ENCODE measurements around the gene OCRL.

The OCRL gene

DNA sequence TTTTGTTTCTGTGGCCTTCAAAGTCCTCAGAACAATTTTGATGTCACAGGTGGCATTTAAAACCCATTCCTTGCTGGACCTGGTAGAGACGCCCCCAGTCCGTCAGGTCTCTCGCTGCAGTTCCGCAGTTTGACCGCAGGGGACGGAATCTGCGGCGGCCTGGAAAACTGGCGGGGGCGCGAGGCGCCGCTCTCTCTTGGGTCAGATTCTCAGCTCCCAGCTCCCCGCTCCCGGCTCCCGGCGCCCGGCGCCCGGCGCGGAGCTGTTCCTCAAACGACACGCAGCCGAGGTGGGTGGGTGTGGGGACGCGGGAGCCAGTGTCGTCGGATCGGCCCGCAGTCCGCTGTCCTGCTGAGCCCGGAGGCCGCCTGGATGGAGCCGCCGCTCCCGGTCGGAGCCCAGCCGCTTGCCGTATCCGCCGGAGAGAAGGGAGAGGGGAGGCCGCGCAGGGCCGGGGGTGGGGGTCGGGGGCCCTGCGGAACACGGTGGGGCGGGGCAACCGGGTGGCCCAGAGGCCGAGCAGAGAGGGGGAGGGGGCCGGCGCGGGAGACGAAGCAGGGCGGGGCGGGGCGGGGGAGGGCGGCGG, at the start of gene OCRL:
Gene OCRL (plus strand): TSS at position 192 of the 586 bp plus-strand sequence. CDS start 181 bp downstream, at position 373.
- H3K36me3 ChIP-seq (ENCODE audit: insufficient read depth, low read length), result no peaks in the 10 kb centered on the region

DNA sequence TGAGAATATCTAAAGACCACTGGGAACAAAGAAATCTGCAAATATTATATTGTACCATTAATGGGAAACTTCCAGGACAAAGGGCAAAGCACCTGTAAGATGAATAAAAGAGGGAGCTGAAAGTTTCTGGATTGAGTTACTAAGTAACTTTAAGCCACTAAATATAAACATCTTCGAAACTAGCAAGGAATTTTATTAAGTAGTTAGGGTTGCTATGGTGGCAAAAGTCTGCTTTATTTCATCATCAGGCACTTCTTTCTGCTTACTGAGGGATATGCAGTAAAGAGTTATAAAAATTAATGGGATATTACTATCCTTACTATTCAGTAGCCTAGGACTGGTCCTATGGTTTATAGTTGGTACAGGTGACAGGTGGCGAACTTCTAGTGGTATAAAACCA, 49.7 kb upstream of the OCRL start:
- Histone ChIP-seq H3K4me3 (ENCODE audit: low read depth in 1 of 2, low read length in 2 of 2) (no peak overlapping the region), H3K27me3 (ENCODE audit: control insufficient read depth in 1 of 2, insufficient read depth in 2 of 2, low read length in 2 of 2) (no peaks in the 10 kb centered on the region), H3K27ac (ENCODE audit: low read depth, low read length) (no peak overlapping the region), H3K36me3 (ENCODE audit: insufficient read depth, low read length) (peaks cover 3% of the 10 kb centered on the region), H3K9ac (ENCODE audit: low read length) (no peak overlapping the region), H3K4me1 (ENCODE audit: insufficient read depth, low read length) (no peaks in the 10 kb centered on the region), H3K9me3 (ENCODE audit: low read length) (no peaks in the 10 kb centered on the region)

More for the DNA sequence above, at the start of gene OCRL:
- Histone ChIP-seq H3K9ac (ENCODE audit: low read length) (no peak within 1 kb of the TSS), H3K27ac (ENCODE audit: low read depth, low read length) (peak within 1 kb of the TSS; percentile 70), H3K4me1 (ENCODE audit: insufficient read depth, low read length) (no peaks in the 10 kb centered on the region), H3K9me3 (ENCODE audit: low read length) (no peaks in the 10 kb centered on the region), H3K27me3 (ENCODE audit: control insufficient read depth in 1 of 2, insufficient read depth in 2 of 2, low read length in 2 of 2) (no peaks in the 10 kb centered on the region), H3K4me3 (ENCODE audit: low read depth in 1 of 2, low read length in 2 of 2) (peak within 1 kb of the TSS; percentile 41 to 64)

GRCh38 chrX:129493643-129494042, 46.4 kb upstream of the OCRL start:
- Histone ChIP-seq H3K9ac (ENCODE audit: low read length) (no peak overlapping the region), H3K4me3 (ENCODE audit: low read depth in 1 of 2, low read length in 2 of 2) (no peak overlapping the region), H3K27ac (ENCODE audit: low read depth, low read length) (no peak overlapping the region), H3K4me1 (ENCODE audit: insufficient read depth, low read length) (no peaks in the 10 kb centered on the region), H3K27me3 (ENCODE audit: control insufficient read depth in 1 of 2, insufficient read depth in 2 of 2, low read length in 2 of 2) (peaks cover 0 to 7% of the 10 kb centered on the region in 2 donors), H3K36me3 (ENCODE audit: insufficient read depth, low read length) (peaks cover 13% of the 10 kb centered on the region), H3K9me3 (ENCODE audit: low read length) (no peaks in the 10 kb centered on the region)

DNA sequence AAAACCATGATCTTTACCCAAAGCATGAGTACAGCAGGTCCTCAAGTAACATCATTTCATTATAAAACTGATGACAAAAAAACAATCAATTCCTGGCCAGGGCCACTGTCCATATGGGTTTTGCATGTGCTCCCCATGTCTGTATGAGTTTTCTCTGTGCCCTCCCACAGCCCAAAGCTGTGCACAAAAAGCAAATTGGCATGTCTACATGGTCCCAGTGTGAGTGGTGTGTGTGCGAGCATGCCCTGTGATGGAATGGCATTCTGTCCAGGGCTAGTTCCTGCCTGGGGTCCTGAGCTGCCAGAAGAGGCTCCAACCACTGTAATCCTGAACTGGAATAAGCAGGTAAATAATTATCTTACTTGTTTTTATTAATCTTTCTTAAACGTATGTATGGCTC, 45.2 kb upstream of the OCRL start:
- peaks cover 13% of the 10 kb centered on the region for H3K36me3 ChIP-seq (ENCODE audit: insufficient read depth, low read length)
- no peak overlapping the region for H3K9ac ChIP-seq (ENCODE audit: low read length)

DNA sequence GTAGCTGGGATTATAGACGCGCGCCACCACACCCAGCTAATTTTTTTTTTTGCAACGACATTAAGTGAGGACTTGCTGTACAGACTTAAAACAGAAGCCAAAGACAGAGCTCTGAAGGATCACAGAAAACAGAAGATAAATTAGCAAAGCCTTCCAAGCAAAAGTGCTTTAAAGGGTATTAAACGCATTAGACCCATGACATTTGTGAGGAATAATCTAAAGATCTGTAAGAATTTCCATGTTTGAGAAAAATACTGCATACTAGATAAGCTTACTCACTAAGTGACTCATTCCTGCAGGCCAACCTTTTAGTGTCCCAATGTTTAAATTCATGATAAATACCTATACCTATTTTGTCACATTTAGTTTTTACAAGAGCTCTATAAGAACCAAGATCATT, 44.2 kb upstream of the OCRL start:
- Histone ChIP-seq H3K9ac (ENCODE audit: low read length) (no peak overlapping the region), H3K4me1 (ENCODE audit: insufficient read depth, low read length) (no peaks in the 10 kb centered on the region), H3K9me3 (ENCODE audit: low read length) (no peaks in the 10 kb centered on the region), H3K27me3 (ENCODE audit: control insufficient read depth in 1 of 2, insufficient read depth in 2 of 2, low read length in 2 of 2) (peaks cover 0 to 7% of the 10 kb centered on the region in 2 donors), H3K27ac (ENCODE audit: low read depth, low read length) (no peak overlapping the region), H3K4me3 (ENCODE audit: low read depth in 1 of 2, low read length in 2 of 2) (no peak overlapping the region), H3K36me3 (ENCODE audit: insufficient read depth, low read length) (peaks cover 13% of the 10 kb centered on the region)

More for the DNA sequence above, 45.2 kb upstream of the OCRL start:
- no peaks in the 10 kb centered on the region for H3K4me1 ChIP-seq (ENCODE audit: insufficient read depth, low read length)
- no peak overlapping the region for H3K27ac ChIP-seq (ENCODE audit: low read depth, low read length)
- H3K27me3 ChIP-seq (ENCODE audit: control insufficient read depth in 1 of 2, insufficient read depth in 2 of 2, low read length in 2 of 2), result peaks cover 0 to 7% of the 10 kb centered on the region in 2 donors
- H3K4me3 ChIP-seq (ENCODE audit: low read depth in 1 of 2, low read length in 2 of 2), result no peak overlapping the region
- H3K9me3 ChIP-seq (ENCODE audit: low read length), result no peaks in the 10 kb centered on the region

GRCh38 chrX:129496625-129497024, 43.4 kb upstream of the OCRL start:
- Histone ChIP-seq H3K9ac (ENCODE audit: low read length) (no peak overlapping the region), H3K27ac (ENCODE audit: low read depth, low read length) (no peak overlapping the region), H3K27me3 (ENCODE audit: control insufficient read depth in 1 of 2, insufficient read depth in 2 of 2, low read length in 2 of 2) (peaks cover 0 to 7% of the 10 kb centered on the region in 2 donors), H3K4me3 (ENCODE audit: low read depth in 1 of 2, low read length in 2 of 2) (no peak overlapping the region), H3K36me3 (ENCODE audit: insufficient read depth, low read length) (peaks cover 13% of the 10 kb centered on the region), H3K4me1 (ENCODE audit: insufficient read depth, low read length) (no peaks in the 10 kb centered on the region), H3K9me3 (ENCODE audit: low read length) (no peaks in the 10 kb centered on the region)

DNA sequence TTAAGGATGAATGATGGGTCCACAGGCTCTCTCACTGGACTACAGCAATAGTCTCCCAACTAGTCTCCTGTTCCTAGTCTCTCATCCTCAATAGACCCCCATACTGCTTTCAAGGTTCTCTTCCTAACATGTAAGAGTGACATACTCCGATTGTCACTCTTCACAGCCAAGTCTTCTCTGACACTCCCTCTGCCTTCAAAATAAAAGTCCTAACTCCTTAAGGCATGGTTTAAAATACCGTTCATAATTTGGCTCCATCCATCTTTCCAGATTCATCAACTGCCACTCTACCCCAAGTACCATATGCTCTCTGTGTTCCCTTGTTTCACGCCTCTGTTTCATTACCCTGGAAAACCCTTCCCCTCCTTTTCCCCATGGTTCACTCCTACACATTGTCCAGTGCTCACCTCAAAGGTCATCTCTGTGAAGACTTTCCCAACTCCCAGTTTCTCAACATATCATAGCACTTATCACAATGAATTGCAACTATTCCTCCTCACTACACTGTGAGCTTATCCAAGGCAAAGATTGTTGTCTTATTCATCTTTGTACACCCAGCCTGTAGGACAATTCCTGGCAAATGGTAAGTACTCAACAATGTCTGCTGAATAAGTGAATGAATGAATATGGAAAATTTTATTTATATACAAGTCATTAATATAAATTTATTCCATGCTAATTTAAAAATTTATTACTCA, 42.8 kb upstream of the OCRL start:
- no peaks in the 10 kb centered on the region for H3K4me1 ChIP-seq (ENCODE audit: insufficient read depth, low read length)
- H3K27me3 ChIP-seq (ENCODE audit: control insufficient read depth in 1 of 2, insufficient read depth in 2 of 2, low read length in 2 of 2), result peaks cover 0 to 7% of the 10 kb centered on the region in 2 donors
- H3K9me3 ChIP-seq (ENCODE audit: low read length), result no peaks in the 10 kb centered on the region
- peaks cover 19% of the 10 kb centered on the region for H3K36me3 ChIP-seq (ENCODE audit: insufficient read depth, low read length)
- H3K4me3 ChIP-seq (ENCODE audit: low read depth in 1 of 2, low read length in 2 of 2), result no peak overlapping the region
- no peak overlapping the region for H3K27ac ChIP-seq (ENCODE audit: low read depth, low read length)
- H3K9ac ChIP-seq (ENCODE audit: low read length), result no peak overlapping the region

DNA sequence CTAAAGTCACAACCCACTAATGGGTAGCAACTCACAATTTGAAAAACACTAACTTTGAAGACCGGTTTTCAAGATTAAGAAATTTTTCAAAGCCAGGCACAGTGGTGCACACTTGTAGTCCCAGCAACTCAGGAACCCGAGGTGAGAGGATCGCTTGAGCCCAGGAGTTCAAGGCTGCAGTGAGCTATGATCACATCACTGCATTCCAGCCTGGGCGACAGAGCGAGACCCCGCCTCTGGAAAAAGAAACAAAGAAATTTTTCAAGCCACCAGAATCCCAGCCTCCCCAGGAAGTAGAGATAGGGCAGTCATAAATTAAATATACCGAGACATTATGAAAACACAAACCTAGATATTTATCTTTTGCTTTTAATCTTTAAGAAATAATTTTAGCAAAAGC, 29.7 kb upstream of the OCRL start:
- Histone ChIP-seq H3K27me3 (ENCODE audit: control insufficient read depth in 1 of 2, insufficient read depth in 2 of 2, low read length in 2 of 2) (peaks cover 0 to 4% of the 10 kb centered on the region in 2 donors), H3K4me1 (ENCODE audit: insufficient read depth, low read length) (no peaks in the 10 kb centered on the region), H3K36me3 (ENCODE audit: insufficient read depth, low read length) (peaks cover 3% of the 10 kb centered on the region)

GRCh38 chrX:129511689-129512088, 28.4 kb upstream of the OCRL start:
- Histone ChIP-seq H3K27ac (ENCODE audit: low read depth, low read length) (no peak overlapping the region), H3K4me3 (ENCODE audit: low read depth in 1 of 2, low read length in 2 of 2) (no peak overlapping the region), H3K9me3 (ENCODE audit: low read length) (no peaks in the 10 kb centered on the region), H3K27me3 (ENCODE audit: control insufficient read depth in 1 of 2, insufficient read depth in 2 of 2, low read length in 2 of 2) (peaks cover 0 to 4% of the 10 kb centered on the region in 2 donors), H3K36me3 (ENCODE audit: insufficient read depth, low read length) (peaks cover 3% of the 10 kb centered on the region), H3K4me1 (ENCODE audit: insufficient read depth, low read length) (no peaks in the 10 kb centered on the region), H3K9ac (ENCODE audit: low read length) (no peak overlapping the region)

More for the DNA sequence above, 29.7 kb upstream of the OCRL start:
- H3K9ac ChIP-seq (ENCODE audit: low read length), result no peak overlapping the region
- H3K9me3 ChIP-seq (ENCODE audit: low read length), result no peaks in the 10 kb centered on the region
- no peak overlapping the region for H3K4me3 ChIP-seq (ENCODE audit: low read depth in 1 of 2, low read length in 2 of 2)
- H3K27ac ChIP-seq (ENCODE audit: low read depth, low read length), result no peak overlapping the region

GRCh38 chrX:129512409-129512808, 27.6 kb upstream of the OCRL start:
- H3K4me3 ChIP-seq (ENCODE audit: low read depth in 1 of 2, low read length in 2 of 2), result no peak overlapping the region
- peaks cover 0 to 4% of the 10 kb centered on the region in 2 donors for H3K27me3 ChIP-seq (ENCODE audit: control insufficient read depth in 1 of 2, insufficient read depth in 2 of 2, low read length in 2 of 2)
- H3K9me3 ChIP-seq (ENCODE audit: low read length), result no peaks in the 10 kb centered on the region
- peaks cover 3% of the 10 kb centered on the region for H3K36me3 ChIP-seq (ENCODE audit: insufficient read depth, low read length)
- no peak overlapping the region for H3K27ac ChIP-seq (ENCODE audit: low read depth, low read length)
- H3K4me1 ChIP-seq (ENCODE audit: insufficient read depth, low read length), result no peaks in the 10 kb centered on the region
- no peak overlapping the region for H3K9ac ChIP-seq (ENCODE audit: low read length)

DNA sequence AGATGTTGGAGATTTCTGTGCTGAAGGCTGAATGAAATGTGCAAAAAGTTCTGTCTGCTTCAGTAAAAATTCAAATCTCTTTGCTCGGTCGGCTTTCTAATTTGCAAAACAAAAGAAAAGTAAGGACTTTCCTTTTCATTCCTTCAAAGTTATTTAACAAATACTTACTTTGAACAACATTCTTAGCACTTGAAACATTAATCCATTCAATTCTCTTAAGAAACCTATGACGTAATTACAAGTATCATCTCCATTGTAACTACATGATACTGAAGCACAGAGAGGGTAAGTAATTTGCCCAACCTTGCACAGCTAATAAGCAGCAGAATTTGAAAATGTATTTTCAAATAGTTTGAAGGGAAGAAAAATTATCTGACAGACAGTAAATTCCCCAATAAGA, 23.7 kb upstream of the OCRL start:
- Histone ChIP-seq H3K4me3 (ENCODE audit: low read depth in 1 of 2, low read length in 2 of 2) (no peak overlapping the region), H3K36me3 (ENCODE audit: insufficient read depth, low read length) (peaks cover 3% of the 10 kb centered on the region), H3K9ac (ENCODE audit: low read length) (no peak overlapping the region), H3K27me3 (ENCODE audit: control insufficient read depth in 1 of 2, insufficient read depth in 2 of 2, low read length in 2 of 2) (peaks cover 0 to 4% of the 10 kb centered on the region in 2 donors), H3K27ac (ENCODE audit: low read depth, low read length) (no peak overlapping the region), H3K4me1 (ENCODE audit: insufficient read depth, low read length) (no peaks in the 10 kb centered on the region), H3K9me3 (ENCODE audit: low read length) (no peaks in the 10 kb centered on the region)

DNA sequence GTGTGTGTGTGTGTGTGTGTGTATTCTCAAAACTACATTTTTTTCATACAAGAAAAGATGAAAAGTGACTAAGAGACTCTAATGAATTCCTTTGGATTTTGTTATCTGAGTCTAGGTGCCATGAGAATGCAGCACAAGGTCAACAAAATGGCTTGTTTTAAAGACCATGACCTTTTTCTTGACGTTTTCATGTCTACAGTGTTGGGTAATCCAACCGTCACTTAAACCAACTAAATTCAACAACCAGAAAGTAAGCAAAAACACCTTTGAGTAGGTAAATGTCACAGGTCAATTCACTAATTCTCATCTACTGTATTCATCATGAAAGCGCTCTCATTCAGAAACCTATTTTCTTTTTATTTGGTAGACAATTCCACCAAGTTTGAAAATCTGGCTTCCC, 19.9 kb upstream of the OCRL start:
- peaks cover 0 to 3% of the 10 kb centered on the region in 2 donors for H3K27me3 ChIP-seq (ENCODE audit: control insufficient read depth in 1 of 2, insufficient read depth in 2 of 2, low read length in 2 of 2)
- H3K27ac ChIP-seq (ENCODE audit: low read depth, low read length), result no peak overlapping the region
- no peaks in the 10 kb centered on the region for H3K9me3 ChIP-seq (ENCODE audit: low read length)
- H3K9ac ChIP-seq (ENCODE audit: low read length), result no peak overlapping the region
- H3K36me3 ChIP-seq (ENCODE audit: insufficient read depth, low read length), result no peaks in the 10 kb centered on the region
- no peaks in the 10 kb centered on the region for H3K4me1 ChIP-seq (ENCODE audit: insufficient read depth, low read length)
- no peak overlapping the region for H3K4me3 ChIP-seq (ENCODE audit: low read depth in 1 of 2, low read length in 2 of 2)
